Measurements from ENCODE around the gene TAS2R60. TPM values are rescaled to one million over a fixed set of nuclear protein-coding genes. Genes with fewer than 3 reads are reported as not detected.

TAS2R60 gene
- total and polyA plus RNA-seq, 9 of the 15 experiments (the other 6 are each of a cell fraction or from before 2014, with no cell fraction given), result 0.08 TPM; not detected in 8

DNA sequence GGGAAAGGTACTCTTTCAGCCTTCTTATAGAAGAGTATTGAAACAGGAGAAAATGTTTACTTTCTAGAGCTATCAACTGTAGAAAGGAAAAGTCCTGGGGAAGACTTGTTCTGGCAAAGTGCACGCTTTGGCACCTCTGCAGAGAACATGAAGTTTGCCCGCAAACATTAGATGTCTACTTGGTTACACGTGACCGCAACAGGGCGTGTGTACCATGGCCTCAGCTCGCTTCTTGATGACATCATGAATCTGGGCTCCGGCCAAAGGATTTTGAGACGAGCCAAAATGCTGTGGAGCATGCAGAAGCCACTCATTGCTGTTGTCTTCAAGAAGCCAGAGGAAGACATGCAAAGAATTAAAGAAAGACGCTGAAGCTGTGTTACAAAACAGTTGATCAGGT lies 8.6 kb upstream of the TAS2R60 start (continued):
- TF ChIP-seq, protein P1, sequence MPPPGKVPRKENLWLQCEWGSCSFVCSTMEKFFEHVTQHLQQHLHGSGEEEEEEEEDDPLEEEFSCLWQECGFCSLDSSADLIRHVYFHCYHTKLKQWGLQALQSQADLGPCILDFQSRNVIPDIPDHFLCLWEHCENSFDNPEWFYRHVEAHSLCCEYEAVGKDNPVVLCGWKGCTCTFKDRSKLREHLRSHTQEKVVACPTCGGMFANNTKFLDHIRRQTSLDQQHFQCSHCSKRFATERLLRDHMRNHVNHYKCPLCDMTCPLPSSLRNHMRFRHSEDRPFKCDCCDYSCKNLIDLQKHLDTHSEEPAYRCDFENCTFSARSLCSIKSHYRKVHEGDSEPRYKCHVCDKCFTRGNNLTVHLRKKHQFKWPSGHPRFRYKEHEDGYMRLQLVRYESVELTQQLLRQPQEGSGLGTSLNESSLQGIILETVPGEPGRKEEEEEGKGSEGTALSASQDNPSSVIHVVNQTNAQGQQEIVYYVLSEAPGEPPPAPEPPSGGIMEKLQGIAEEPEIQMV (tag; conservative IDR thresholded peaks at IDR 0.05; ENCODE audit: low read depth), result no peak
- TF ChIP-seq, protein P2, sequence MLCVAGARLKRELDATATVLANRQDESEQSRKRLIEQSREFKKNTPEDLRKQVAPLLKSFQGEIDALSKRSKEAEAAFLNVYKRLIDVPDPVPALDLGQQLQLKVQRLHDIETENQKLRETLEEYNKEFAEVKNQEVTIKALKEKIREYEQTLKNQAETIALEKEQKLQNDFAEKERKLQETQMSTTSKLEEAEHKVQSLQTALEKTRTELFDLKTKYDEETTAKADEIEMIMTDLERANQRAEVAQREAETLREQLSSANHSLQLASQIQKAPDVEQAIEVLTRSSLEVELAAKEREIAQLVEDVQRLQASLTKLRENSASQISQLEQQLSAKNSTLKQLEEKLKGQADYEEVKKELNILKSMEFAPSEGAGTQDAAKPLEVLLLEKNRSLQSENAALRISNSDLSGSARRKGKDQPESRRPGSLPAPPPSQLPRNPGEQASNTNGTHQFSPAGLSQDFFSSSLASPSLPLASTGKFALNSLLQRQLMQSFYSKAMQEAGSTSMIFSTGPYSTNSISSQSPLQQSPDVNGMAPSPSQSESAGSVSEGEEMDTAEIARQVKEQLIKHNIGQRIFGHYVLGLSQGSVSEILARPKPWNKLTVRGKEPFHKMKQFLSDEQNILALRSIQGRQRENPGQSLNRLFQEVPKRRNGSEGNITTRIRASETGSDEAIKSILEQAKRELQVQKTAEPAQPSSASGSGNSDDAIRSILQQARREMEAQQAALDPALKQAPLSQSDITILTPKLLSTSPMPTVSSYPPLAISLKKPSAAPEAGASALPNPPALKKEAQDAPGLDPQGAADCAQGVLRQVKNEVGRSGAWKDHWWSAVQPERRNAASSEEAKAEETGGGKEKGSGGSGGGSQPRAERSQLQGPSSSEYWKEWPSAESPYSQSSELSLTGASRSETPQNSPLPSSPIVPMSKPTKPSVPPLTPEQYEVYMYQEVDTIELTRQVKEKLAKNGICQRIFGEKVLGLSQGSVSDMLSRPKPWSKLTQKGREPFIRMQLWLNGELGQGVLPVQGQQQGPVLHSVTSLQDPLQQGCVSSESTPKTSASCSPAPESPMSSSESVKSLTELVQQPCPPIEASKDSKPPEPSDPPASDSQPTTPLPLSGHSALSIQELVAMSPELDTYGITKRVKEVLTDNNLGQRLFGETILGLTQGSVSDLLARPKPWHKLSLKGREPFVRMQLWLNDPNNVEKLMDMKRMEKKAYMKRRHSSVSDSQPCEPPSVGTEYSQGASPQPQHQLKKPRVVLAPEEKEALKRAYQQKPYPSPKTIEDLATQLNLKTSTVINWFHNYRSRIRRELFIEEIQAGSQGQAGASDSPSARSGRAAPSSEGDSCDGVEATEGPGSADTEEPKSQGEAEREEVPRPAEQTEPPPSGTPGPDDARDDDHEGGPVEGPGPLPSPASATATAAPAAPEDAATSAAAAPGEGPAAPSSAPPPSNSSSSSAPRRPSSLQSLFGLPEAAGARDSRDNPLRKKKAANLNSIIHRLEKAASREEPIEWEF (CRISPR knock-in tag; IDR thresholded peaks at IDR 0.05), result no peak
- TF ChIP-seq PTBP1 (IDR thresholded peaks at IDR 0.05; ENCODE audit: low read depth, low read length) (no peak), SMAD4 (CRISPR knock-in tag; conservative IDR thresholded peaks at IDR 0.05) (0 out of 2 replicates have a peak, but pooled peaks have one; percentile 34), ZC3H8 (IDR thresholded peaks at IDR 0.05) (no peak), STAG1 (CRISPR knock-in tag; IDR thresholded peaks at IDR 0.05; ENCODE audit: borderline replicate concordance) (no peak), ZBTB17 (CRISPR knock-in tag; IDR thresholded peaks at IDR 0.05) (no peak), DMBX1 (CRISPR knock-in tag; IDR thresholded peaks at IDR 0.05; ENCODE audit: borderline replicate concordance) (no peak), TSC22D4 (tag; IDR thresholded peaks at IDR 0.05) (no peak), NFIC (IDR thresholded peaks at IDR 0.05) (peak; percentile 65)
- TF ChIP-seq, protein P3, sequence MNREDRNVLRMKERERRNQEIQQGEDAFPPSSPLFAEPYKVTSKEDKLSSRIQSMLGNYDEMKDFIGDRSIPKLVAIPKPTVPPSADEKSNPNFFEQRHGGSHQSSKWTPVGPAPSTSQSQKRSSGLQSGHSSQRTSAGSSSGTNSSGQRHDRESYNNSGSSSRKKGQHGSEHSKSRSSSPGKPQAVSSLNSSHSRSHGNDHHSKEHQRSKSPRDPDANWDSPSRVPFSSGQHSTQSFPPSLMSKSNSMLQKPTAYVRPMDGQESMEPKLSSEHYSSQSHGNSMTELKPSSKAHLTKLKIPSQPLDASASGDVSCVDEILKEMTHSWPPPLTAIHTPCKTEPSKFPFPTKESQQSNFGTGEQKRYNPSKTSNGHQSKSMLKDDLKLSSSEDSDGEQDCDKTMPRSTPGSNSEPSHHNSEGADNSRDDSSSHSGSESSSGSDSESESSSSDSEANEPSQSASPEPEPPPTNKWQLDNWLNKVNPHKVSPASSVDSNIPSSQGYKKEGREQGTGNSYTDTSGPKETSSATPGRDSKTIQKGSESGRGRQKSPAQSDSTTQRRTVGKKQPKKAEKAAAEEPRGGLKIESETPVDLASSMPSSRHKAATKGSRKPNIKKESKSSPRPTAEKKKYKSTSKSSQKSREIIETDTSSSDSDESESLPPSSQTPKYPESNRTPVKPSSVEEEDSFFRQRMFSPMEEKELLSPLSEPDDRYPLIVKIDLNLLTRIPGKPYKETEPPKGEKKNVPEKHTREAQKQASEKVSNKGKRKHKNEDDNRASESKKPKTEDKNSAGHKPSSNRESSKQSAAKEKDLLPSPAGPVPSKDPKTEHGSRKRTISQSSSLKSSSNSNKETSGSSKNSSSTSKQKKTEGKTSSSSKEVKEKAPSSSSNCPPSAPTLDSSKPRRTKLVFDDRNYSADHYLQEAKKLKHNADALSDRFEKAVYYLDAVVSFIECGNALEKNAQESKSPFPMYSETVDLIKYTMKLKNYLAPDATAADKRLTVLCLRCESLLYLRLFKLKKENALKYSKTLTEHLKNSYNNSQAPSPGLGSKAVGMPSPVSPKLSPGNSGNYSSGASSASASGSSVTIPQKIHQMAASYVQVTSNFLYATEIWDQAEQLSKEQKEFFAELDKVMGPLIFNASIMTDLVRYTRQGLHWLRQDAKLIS (CRISPR knock-in tag; IDR thresholded peaks at IDR 0.05), result no peak
- TF ChIP-seq, protein P4, sequence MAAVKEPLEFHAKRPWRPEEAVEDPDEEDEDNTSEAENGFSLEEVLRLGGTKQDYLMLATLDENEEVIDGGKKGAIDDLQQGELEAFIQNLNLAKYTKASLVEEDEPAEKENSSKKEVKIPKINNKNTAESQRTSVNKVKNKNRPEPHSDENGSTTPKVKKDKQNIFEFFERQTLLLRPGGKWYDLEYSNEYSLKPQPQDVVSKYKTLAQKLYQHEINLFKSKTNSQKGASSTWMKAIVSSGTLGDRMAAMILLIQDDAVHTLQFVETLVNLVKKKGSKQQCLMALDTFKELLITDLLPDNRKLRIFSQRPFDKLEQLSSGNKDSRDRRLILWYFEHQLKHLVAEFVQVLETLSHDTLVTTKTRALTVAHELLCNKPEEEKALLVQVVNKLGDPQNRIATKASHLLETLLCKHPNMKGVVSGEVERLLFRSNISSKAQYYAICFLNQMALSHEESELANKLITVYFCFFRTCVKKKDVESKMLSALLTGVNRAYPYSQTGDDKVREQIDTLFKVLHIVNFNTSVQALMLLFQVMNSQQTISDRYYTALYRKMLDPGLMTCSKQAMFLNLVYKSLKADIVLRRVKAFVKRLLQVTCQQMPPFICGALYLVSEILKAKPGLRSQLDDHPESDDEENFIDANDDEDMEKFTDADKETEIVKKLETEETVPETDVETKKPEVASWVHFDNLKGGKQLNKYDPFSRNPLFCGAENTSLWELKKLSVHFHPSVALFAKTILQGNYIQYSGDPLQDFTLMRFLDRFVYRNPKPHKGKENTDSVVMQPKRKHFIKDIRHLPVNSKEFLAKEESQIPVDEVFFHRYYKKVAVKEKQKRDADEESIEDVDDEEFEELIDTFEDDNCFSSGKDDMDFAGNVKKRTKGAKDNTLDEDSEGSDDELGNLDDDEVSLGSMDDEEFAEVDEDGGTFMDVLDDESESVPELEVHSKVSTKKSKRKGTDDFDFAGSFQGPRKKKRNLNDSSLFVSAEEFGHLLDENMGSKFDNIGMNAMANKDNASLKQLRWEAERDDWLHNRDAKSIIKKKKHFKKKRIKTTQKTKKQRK (IDR thresholded peaks at IDR 0.05; ENCODE audit: borderline replicate concordance, low read depth, low read length), result no peak
- TF ChIP-seq, protein P5, sequence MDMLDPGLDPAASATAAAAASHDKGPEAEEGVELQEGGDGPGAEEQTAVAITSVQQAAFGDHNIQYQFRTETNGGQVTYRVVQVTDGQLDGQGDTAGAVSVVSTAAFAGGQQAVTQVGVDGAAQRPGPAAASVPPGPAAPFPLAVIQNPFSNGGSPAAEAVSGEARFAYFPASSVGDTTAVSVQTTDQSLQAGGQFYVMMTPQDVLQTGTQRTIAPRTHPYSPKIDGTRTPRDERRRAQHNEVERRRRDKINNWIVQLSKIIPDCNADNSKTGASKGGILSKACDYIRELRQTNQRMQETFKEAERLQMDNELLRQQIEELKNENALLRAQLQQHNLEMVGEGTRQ (CRISPR knock-in tag; IDR thresholded peaks at IDR 0.05), result peak; percentile 52; the same call in 1 of the 2 replicates
